Skeletal muscle tissue (tissue), 4 donors: ENCODE results near the gene LRIT1. TPM values are rescaled to one million over a fixed set of nuclear protein-coding genes. Genes with fewer than 3 reads are reported as not detected.
"Not testable (repeated sequence)": the region's sequence is repeated elsewhere in the genome, so short reads cannot be mapped to it uniquely, and the experiment has no call there.

ENCODE experiments used
- H3K27ac ChIP-seq: one replicate; pipeline ENCODE4 v1.7.0; 2013; ENCODE audit warnings: mild to moderate bottlenecking, low read depth, low read length, inconsistent platforms
- H3K27me3 ChIP-seq, 3 donors: one replicate each; pipeline ENCODE4 v1.7.0; 2013; ENCODE audit warnings: low read length in 3 of 3; ENCODE audit not compliant: control insufficient read depth in 3 of 3, insufficient read depth in 3 of 3
- H3K36me3 ChIP-seq, 3 donors: one replicate each; pipeline ENCODE4 v1.7.0; 2013; ENCODE audit warnings: low read length in 3 of 3; ENCODE audit not compliant: control insufficient read depth in 3 of 3, insufficient read depth in 3 of 3
- H3K4me1 ChIP-seq, 3 donors: one replicate each; pipeline ENCODE4 v1.7.0; 2013; ENCODE audit warnings: low read length in 3 of 3, mild to moderate bottlenecking in 3 of 3; ENCODE audit not compliant: control insufficient read depth in 3 of 3, insufficient read depth in 3 of 3
- H3K4me3 ChIP-seq, 3 donors: one replicate each; pipeline ENCODE4 v1.7.0; 2013; ENCODE audit warnings: low read length in 3 of 3
- H3K9ac ChIP-seq, 3 donors: one replicate each; pipeline ENCODE4 v1.7.0; 2013; ENCODE audit warnings: low read length in 3 of 3, mild to moderate bottlenecking in 3 of 3, moderate library complexity in 2 of 3, low read depth in 1 of 3
- H3K9me3 ChIP-seq, 3 donors: one replicate each; pipeline ENCODE4 v1.7.0; 2013; ENCODE audit warnings: low read length in 3 of 3; ENCODE audit not compliant: control insufficient read depth in 3 of 3
- total RNA-seq: library from RNA; depleted of rRNA; stranded (reverse); fragments of >200 nt; gene quantifications from one replicate; pipeline ENCODE4 v1.2.3, GENCODE V29; 2014
- donor health status: Osteomylitis.

The LRIT1 gene
- total RNA-seq: not detected

- Histone ChIP-seq H3K36me3 (no peaks in the 10 kb centered on the region), H3K9ac (no peak within 1 kb of the TSS), H3K4me3 (no peak within 1 kb of the TSS), H3K4me1 (peaks cover 0 to 8% (median 5%) of the 10 kb centered on the region in 3 donors), H3K27me3 (peaks cover 4 to 14% (median 9%) of the 10 kb centered on the region in 3 donors), H3K9me3 (no peaks in the 10 kb centered on the region), H3K27ac (no peak within 1 kb of the TSS)
Observed at GRCh38 chr10:84241185-84241790, at the start of gene LRIT1. LRIT1 (minus strand) TSS chr10:84241546; CDS start chr10:84241439, 107 bp downstream.

GRCh38 chr10:84290235-84290634 lies 48.9 kb upstream of the LRIT1 start:
- Histone ChIP-seq H3K4me1 (no peaks in the 10 kb centered on the region), H3K4me3 (no peak overlapping the region), H3K27me3 (peaks cover 0 to 3% (median 0%) of the 10 kb centered on the region in 3 donors), H3K9ac (no peak overlapping the region), H3K9me3 (peaks cover 0 to 2% (median 0%) of the 10 kb centered on the region in 3 donors), H3K27ac (no peak overlapping the region), H3K36me3 (no peaks in the 10 kb centered on the region)

GRCh38 chr10:84289521-84290200 lies 48.3 kb upstream of the LRIT1 start:
- Histone ChIP-seq H3K27me3 (peaks cover 0 to 3% (median 0%) of the 10 kb centered on the region in 3 donors), H3K27ac (no peak overlapping the region), H3K4me3 (no peak overlapping the region), H3K9me3 (peaks cover 0 to 2% (median 0%) of the 10 kb centered on the region in 3 donors), H3K4me1 (no peaks in the 10 kb centered on the region), H3K9ac (no peak overlapping the region), H3K36me3 (no peaks in the 10 kb centered on the region)

GRCh38 chr10:84288151-84288550 lies 46.8 kb upstream of the LRIT1 start:
- Histone ChIP-seq H3K36me3 (no peaks in the 10 kb centered on the region), H3K27me3 (peaks cover 0 to 3% (median 0%) of the 10 kb centered on the region in 3 donors), H3K27ac (no peak overlapping the region), H3K9ac (no peak overlapping the region), H3K9me3 (peaks cover 0 to 2% (median 0%) of the 10 kb centered on the region in 3 donors), H3K4me1 (no peaks in the 10 kb centered on the region), H3K4me3 (no peak overlapping the region)

- no peaks in the 10 kb centered on the region for H3K36me3 ChIP-seq
- no peak overlapping the region for H3K4me3 ChIP-seq
- H3K9me3 ChIP-seq: peaks cover 0 to 2% (median 0%) of the 10 kb centered on the region in 3 donors
- no peaks in the 10 kb centered on the region for H3K4me1 ChIP-seq
- no peak overlapping the region for H3K27ac ChIP-seq
- peaks cover 0 to 3% (median 0%) of the 10 kb centered on the region in 3 donors for H3K27me3 ChIP-seq
- no peak overlapping the region for H3K9ac ChIP-seq
Observed at GRCh38 chr10:84286695-84287094, 45.3 kb upstream of the LRIT1 start.

- not testable (repeated sequence) for H3K9ac ChIP-seq, H3K27ac ChIP-seq, H3K4me1 ChIP-seq, H3K4me3 ChIP-seq, H3K9me3 ChIP-seq, H3K27me3 ChIP-seq, H3K36me3 ChIP-seq
Observed at GRCh38 chr10:84279876-84280475, 38.6 kb upstream of the LRIT1 start.

- no peak overlapping the region for H3K9ac ChIP-seq
- H3K27me3 ChIP-seq: peaks cover 0 to 5% (median 4%) of the 10 kb centered on the region in 3 donors
- no peaks in the 10 kb centered on the region for H3K36me3 ChIP-seq
- no peak overlapping the region for H3K27ac ChIP-seq
- H3K4me1 ChIP-seq: no peaks in the 10 kb centered on the region
- no peak overlapping the region for H3K4me3 ChIP-seq
- H3K9me3 ChIP-seq: no peaks in the 10 kb centered on the region
Observed at GRCh38 chr10:84270708-84271107, 29.4 kb upstream of the LRIT1 start.

- Histone ChIP-seq H3K9ac (no peak overlapping the region), H3K4me3 (no peak overlapping the region), H3K4me1 (no peaks in the 10 kb centered on the region), H3K9me3 (no peaks in the 10 kb centered on the region), H3K27me3 (peaks cover 0 to 10% (median 4%) of the 10 kb centered on the region in 3 donors), H3K36me3 (no peaks in the 10 kb centered on the region), H3K27ac (no peak overlapping the region)
Observed at GRCh38 chr10:84269773-84270172, 28.4 kb upstream of the LRIT1 start.

- Histone ChIP-seq H3K27me3 (peaks cover 0 to 15% (median 4%) of the 10 kb centered on the region in 3 donors), H3K4me3 (no peak overlapping the region), H3K9me3 (no peaks in the 10 kb centered on the region), H3K4me1 (peaks cover 0 to 3% (median 0%) of the 10 kb centered on the region in 3 donors), H3K36me3 (no peaks in the 10 kb centered on the region), H3K27ac (no peak overlapping the region), H3K9ac (no peak overlapping the region)
Observed at GRCh38 chr10:84269162-84269561, 27.8 kb upstream of the LRIT1 start.
